HEK293T (cell line): ENCODE data around the gene COL24A1.

Experiments used
- CTCF ChIA-PET: fragments of 350-600 bp; formaldehyde crosslinking; extraction: SDS; loops from one replicate; lab custom pipeline; 2021; ENCODE audit warnings: antibody characterized with exemption, inconsistent platforms; lab: Yijun Ruan, JAX
- POLR2A ChIA-PET: fragments of 350-600 bp; formaldehyde crosslinking; extraction: SDS; loops from one replicate; lab custom pipeline; 2020; ENCODE audit warnings: antibody characterized with exemption, inconsistent platforms; lab: Yijun Ruan, JAX
- DNase-seq: peaks from one replicate; pipeline ENCODE4 v3.0.0; 2012; ENCODE audit warnings: mixed read lengths; ENCODE audit errors: extremely low spot score
- ARNT ChIP-seq: fragments of 450-650 bp; IDR thresholded peaks from 2 replicates; pipeline ENCODE4 v1.6.1; 2017; ENCODE audit warnings: mild to moderate bottlenecking
- BHLHE40 ChIP-seq: fragments of 450-650 bp; IDR thresholded peaks from 2 replicates; pipeline ENCODE4 v1.6.1; 2016; ENCODE audit warnings: mild to moderate bottlenecking, moderate library complexity, borderline replicate concordance
- CTBP1 ChIP-seq: fragments of 450-650 bp; IDR thresholded peaks from 2 replicates; pipeline ENCODE4 v1.6.1; 2016; ENCODE audit warnings: borderline replicate concordance
- ELF4 ChIP-seq: fragments of 450-650 bp; IDR thresholded peaks from 2 replicates; pipeline ENCODE4 v1.6.1; 2017; ENCODE audit warnings: antibody characterized with exemption
- FOXA1 ChIP-seq: fragments of 450-650 bp; IDR thresholded peaks from 2 replicates; pipeline ENCODE4 v1.6.1; 2016; ENCODE audit warnings: mild to moderate bottlenecking
- FOXK2 ChIP-seq: fragments of 450-650 bp; IDR thresholded peaks from 2 replicates; pipeline ENCODE4 v1.6.1; 2016; ENCODE audit warnings: mild to moderate bottlenecking
- FOXM1 ChIP-seq: fragments of 450-650 bp; IDR thresholded peaks from 2 replicates; pipeline ENCODE4 v1.6.1; 2017; ENCODE audit warnings: mild to moderate bottlenecking, borderline replicate concordance
- HDGF ChIP-seq: fragments of 450-650 bp; IDR thresholded peaks from 2 replicates; pipeline ENCODE4 v1.6.1; 2017; ENCODE audit warnings: antibody characterized with exemption, borderline replicate concordance
- L3MBTL2 ChIP-seq: fragments of 450-650 bp; conservative IDR thresholded peaks from 2 replicates; pipeline ENCODE4 v1.6.1; 2016; ENCODE audit warnings: mild to moderate bottlenecking
- LEF1 ChIP-seq: fragments of 450-650 bp; IDR thresholded peaks from 2 replicates; pipeline ENCODE4 v1.6.1; 2017; ENCODE audit warnings: mild to moderate bottlenecking, borderline replicate concordance
- NFRKB ChIP-seq: fragments of 450-650 bp; IDR thresholded peaks from 2 replicates; pipeline ENCODE4 v1.6.1; 2016; ENCODE audit warnings: mild to moderate bottlenecking, moderate library complexity
- PKNOX1 ChIP-seq: fragments of 450-650 bp; IDR thresholded peaks from 2 replicates; pipeline ENCODE4 v1.6.1; 2016
- SP1 ChIP-seq: fragments of 450-650 bp; IDR thresholded peaks from 2 replicates; pipeline ENCODE4 v1.6.1; 2017
- SUZ12 ChIP-seq: fragments of 450-650 bp; IDR thresholded peaks from 2 replicates; pipeline ENCODE4 v1.6.1; 2016; ENCODE audit warnings: mild to moderate bottlenecking
- TARDBP ChIP-seq: fragments of 450-650 bp; IDR thresholded peaks from 2 replicates; pipeline ENCODE4 v1.6.1; 2016
- ZNF384 ChIP-seq: fragments of 450-650 bp; IDR thresholded peaks from 2 replicates; pipeline ENCODE4 v1.6.1; 2016

COL24A1 gene

GRCh38 chr1:86030180-86030579 lies 126.4 kb downstream of the COL24A1 start:
- CTCF ChIA-PET, result no interaction called here
- POLR2A ChIA-PET, result no interaction called here
- TF ChIP-seq BHLHE40, result no peak
- no peak for TF ChIP-seq FOXM1
- no peak for TF ChIP-seq FOXK2
- TF ChIP-seq HDGF, result no peak
- no peak for TF ChIP-seq CTBP1
- no peak for TF ChIP-seq L3MBTL2
- no peak for TF ChIP-seq SUZ12
- no peak for TF ChIP-seq ZNF384
- TF ChIP-seq ARNT, result no peak
- no peak for TF ChIP-seq TARDBP
- TF ChIP-seq NFRKB, result no peak
- no peak for TF ChIP-seq SP1
- no peak for DNase-seq

GRCh38 chr1:86018283-86018923 lies 138.2 kb downstream of the COL24A1 start:
- TF ChIP-seq ZNF384 (no peak), BHLHE40 (no peak), L3MBTL2 (no peak), FOXK2 (no peak), CTBP1 (no peak), FOXA1 (no peak), FOXM1 (no peak), TARDBP (no peak), NFRKB (no peak), ELF4 (no peak), PKNOX1 (no peak), SUZ12 (no peak), SP1 (no peak), LEF1 (no peak), ARNT (no peak), HDGF (no peak)
- POLR2A ChIA-PET, result no interaction called here
- CTCF ChIA-PET, result interaction anchor here (0.6 to 1.5 kb wide), 6 partner anchors 11 to 251 kb away, joined by 3 to 6 read pairs (median 4); no protein-coding TSS in a partner anchor
- peak; percentile 39 for DNase-seq

GRCh38 chr1:86016076-86016759 lies 140.4 kb downstream of the COL24A1 start:
- DNase-seq, result no peak
- ChIA-PET POLR2A (no interaction called here), CTCF (interaction anchor here (0.7 to 0.9 kb wide), 2 partner anchors 27 to 707 kb away, joined by 3 to 4 read pairs; no protein-coding TSS in a partner anchor)
- no peak for TF ChIP-seq NFRKB
- TF ChIP-seq ELF4, result no peak
- no peak for TF ChIP-seq BHLHE40
- no peak for TF ChIP-seq FOXK2
- TF ChIP-seq TARDBP, result no peak
- no peak for TF ChIP-seq ZNF384
- no peak for TF ChIP-seq SP1
- TF ChIP-seq ARNT, result no peak
- no peak for TF ChIP-seq LEF1
- TF ChIP-seq SUZ12, result no peak
- TF ChIP-seq FOXA1, result no peak
- TF ChIP-seq CTBP1, result no peak
- no peak for TF ChIP-seq L3MBTL2
- TF ChIP-seq HDGF, result no peak

- CTCF ChIA-PET, result interaction anchor here (0.9 kb wide), 1 partner anchor 28 kb away, joined by 3 read pairs; no protein-coding TSS in a partner anchor
- DNase-seq, result no peak
- TF ChIP-seq FOXM1 (no peak), HDGF (no peak), SUZ12 (no peak), ELF4 (no peak), L3MBTL2 (no peak), NFRKB (no peak), TARDBP (no peak), SP1 (no peak), BHLHE40 (no peak), FOXA1 (no peak), CTBP1 (no peak), LEF1 (no peak)
- POLR2A ChIA-PET, result no interaction called here
These were observed 141.2 kb downstream of the COL24A1 start for GRCh38 chr1:86015375-86015774.

- POLR2A ChIA-PET, result no interaction called here
- no peak for DNase-seq
- no peak for TF ChIP-seq HDGF
- TF ChIP-seq LEF1, result no peak
- no peak for TF ChIP-seq BHLHE40
- TF ChIP-seq CTBP1, result no peak
- CTCF ChIA-PET, result no interaction called here
These were observed 156.0 kb downstream of the COL24A1 start for GRCh38 chr1:86000601-86001000.

GRCh38 chr1:85998105-85998855 lies 158.3 kb downstream of the COL24A1 start:
- ChIA-PET POLR2A (no interaction called here), CTCF (no interaction called here)
- DNase-seq, result no peak

More at GRCh38 chr1:85998105-85998855, 158.3 kb downstream of the COL24A1 start:
- no peak for TF ChIP-seq FOXA1
- no peak for TF ChIP-seq BHLHE40
- TF ChIP-seq NFRKB, result no peak
- TF ChIP-seq SP1, result no peak
- no peak for TF ChIP-seq ELF4
- no peak for TF ChIP-seq FOXK2
